Peyer's patch (tissue), 4 donors: ENCODE data around the gene KCNQ1.

ENCODE experiments used
- CTCF ChIP-seq, 6 experiments: fragments of 450-650 bp in 4 of 6; fragments of 200-600 bp in 2 of 6; sonication (generic) in 1 of 6; IDR thresholded peaks; one replicate each; pipeline ENCODE4 v1.5.1; 2017 to 2019; ENCODE audit warnings: antibody characterized with exemption in 6 of 6, mild to moderate bottlenecking in 3 of 6, moderate library complexity in 1 of 6
- POLR2A ChIP-seq, 2 donors: fragments of 450-650 bp; IDR thresholded peaks; one replicate each; pipeline ENCODE4 v1.5.1; 2017; ENCODE audit warnings: antibody characterized with exemption in 2 of 2, mild to moderate bottlenecking in 2 of 2, moderate library complexity in 2 of 2

DNA sequence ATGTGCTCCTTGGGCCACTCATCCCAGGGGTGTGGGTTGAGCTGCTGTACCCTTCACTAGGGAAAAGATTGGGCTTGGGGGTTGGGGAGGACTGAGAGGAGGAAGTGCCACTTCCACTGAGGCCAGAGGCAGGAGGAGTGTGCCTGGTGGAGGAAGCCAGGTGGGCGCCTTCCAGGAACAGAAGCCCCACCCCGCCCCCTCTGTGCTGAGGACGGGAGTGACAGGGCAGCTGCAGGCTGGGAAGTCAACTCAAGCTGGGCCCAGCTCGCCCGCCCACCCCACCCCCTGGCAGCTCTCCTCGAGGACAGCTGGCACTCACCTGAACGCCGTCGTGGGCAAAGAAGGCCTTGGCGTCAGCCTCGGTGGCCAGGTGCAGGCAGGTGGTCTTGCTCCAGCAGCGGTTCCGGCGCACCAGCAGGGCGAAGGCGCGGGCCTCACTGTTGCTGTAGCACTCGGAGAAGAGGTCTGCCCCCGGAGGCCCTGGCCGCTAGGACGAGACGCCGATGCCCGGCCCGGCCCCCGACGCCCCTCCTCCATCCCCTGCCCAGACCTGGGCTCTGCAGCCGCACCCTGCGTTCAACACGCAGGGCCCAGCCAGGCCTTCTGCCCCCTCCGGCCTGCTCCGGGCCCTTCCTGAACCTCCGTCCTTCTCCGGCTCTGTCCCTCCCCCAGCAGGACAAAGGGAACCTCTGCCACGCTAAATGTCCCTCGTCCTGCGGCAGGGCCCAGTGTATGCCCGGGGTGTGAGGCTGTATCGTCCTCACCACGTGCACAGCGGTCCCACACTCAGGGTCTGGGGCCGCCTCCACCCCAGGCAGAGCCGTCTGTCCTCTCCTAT lies 30.8 kb upstream of the KCNQ1 start:
- TF ChIP-seq CTCF (IDR thresholded peaks at IDR 0.05) (no peak), POLR2A (IDR thresholded peaks at IDR 0.05) (no peak)
